HepG2 (cell line): Measurements from ENCODE around the gene NSD2. TPM values are rescaled to one million over a fixed set of nuclear protein-coding genes. Genes with fewer than 3 reads are reported as not detected.
A peak's percentile ranks its signal among the peaks of the same experiment; 100 is the strongest.

Source experiments
- ATAC-seq: fragments of 200-7000 bp; cut with Tn5 transposase; 3 replicates; pipeline ENCODE4 v1.9.1; 2020; ENCODE audit warnings: mild to moderate bottlenecking, moderate library complexity
- BruUV-seq: library from RNA; stranded (reverse); fragments of 400-500 nt; replicated peaks from 2 replicates; lab custom pipeline; 2021; lab: Mats Ljungman, UMichigan
- CTCF ChIA-PET: fragments of 300-600 bp; formaldehyde crosslinking; extraction: SDS; loops from one replicate; lab custom pipeline; 2021; ENCODE audit warnings: low total read pairs, inconsistent platforms, low intra/inter-chr PET ratio; lab: Yijun Ruan, JAX
- POLR2A ChIA-PET: fragments of 350-600 bp; sonication (Branson Sonifier 250); formaldehyde crosslinking; loops from one replicate; lab custom pipeline; 2020; ENCODE audit warnings: antibody characterized with exemption, inconsistent platforms; lab: Yijun Ruan, JAX
- DNase-seq: peaks from one replicate; pipeline ENCODE4 v3.0.0-alpha.2; 2015; ENCODE audit warnings: low spot score
- FAIRE-seq: peaks from 3 replicates; lab custom pipeline; 2011; peaks lifted over from hg19 to GRCh38; lab: Jason Lieb, UNC
- H2AFZ ChIP-seq: one replicate; pipeline ENCODE4 v1.6.1; 2011; ENCODE audit warnings: low read length, inconsistent platforms
- H3K27ac ChIP-seq: fragments of 300-600 bp; 3 replicates; pipeline ENCODE4 v1.8.0; 2011; ENCODE audit warnings: mixed run types, mild to moderate bottlenecking, mixed read lengths, low read length, inconsistent platforms; ENCODE audit not compliant: insufficient read depth; ENCODE audit errors: extremely low read length
- H3K27me3 ChIP-seq, 2 experiments: fragments of 200-600 bp in 1 of 2; 2 replicates in 1 of 2; 3 replicates in 1 of 2; pipeline versions ENCODE4 v1.6.0 to v1.8.0; 2011; ENCODE audit warnings: low read length in 2 of 2, mild to moderate bottlenecking in 2 of 2, moderate library complexity in 2 of 2, inconsistent platforms in 1 of 2; ENCODE audit not compliant: insufficient read depth in 2 of 2, control insufficient read depth in 1 of 2
- H3K36me3 ChIP-seq, 2 experiments: fragments of 200-600 bp in 1 of 2; replicated peaks in 1 of 2; 2 replicates in 1 of 2; 3 replicates in 1 of 2; pipeline versions ENCODE4 v1.5.1 to v1.8.0; 2011; ENCODE audit warnings: low read length in 2 of 2, inconsistent platforms in 1 of 2; ENCODE audit not compliant: insufficient read depth in 2 of 2, control insufficient read depth in 1 of 2
- H3K4me1 ChIP-seq: 2 replicates; pipeline ENCODE4 v1.5.1; 2012; ENCODE audit warnings: low read length, inconsistent platforms; ENCODE audit not compliant: insufficient read depth
- H3K4me2 ChIP-seq: 2 replicates; pipeline ENCODE4 v1.6.0; 2011; ENCODE audit warnings: low read depth, low read length, inconsistent platforms
- H3K4me3 ChIP-seq, 3 experiments: fragments of 200-600 bp in 1 of 3; sonication (generic), shearing (Covaris generic) in 1 of 3; replicated peaks in 1 of 3; 2 replicates each; pipeline ENCODE4 v1.5.1; 2011 to 2016; ENCODE audit warnings: low read length in 3 of 3, inconsistent platforms in 2 of 3, low read depth in 2 of 3, mild to moderate bottlenecking in 2 of 3, control low read depth in 1 of 3, mixed read lengths in 1 of 3; ENCODE audit not compliant: insufficient read depth in 1 of 3
- H3K79me2 ChIP-seq: one replicate; pipeline ENCODE4 v1.6.1; 2011; ENCODE audit warnings: low read length, inconsistent platforms; ENCODE audit not compliant: insufficient read depth
- H3K9ac ChIP-seq: 2 replicates; pipeline ENCODE4 v1.6.0; 2011; ENCODE audit warnings: mild to moderate bottlenecking, low read depth, low read length, inconsistent platforms; ENCODE audit not compliant: insufficient read depth
- H3K9me3 ChIP-seq: 2 replicates; pipeline ENCODE4 v1.5.1; 2012; ENCODE audit warnings: mild to moderate bottlenecking, low read length
- H4K20me1 ChIP-seq: 2 replicates; pipeline ENCODE4 v1.6.0; 2011; ENCODE audit warnings: inconsistent platforms, mild to moderate bottlenecking, low read length, moderate library complexity; ENCODE audit not compliant: insufficient read depth
- AGO2 ChIP-seq: fragments of 200-400 bp; formaldehyde crosslinking; optimal IDR thresholded peaks from 2 replicates; pipeline ENCODE3; 2017; ENCODE audit warnings: mild to moderate bottlenecking, low read depth, low read length, moderate library complexity
- MTERF4 ChIP-seq: sonication (generic); formaldehyde crosslinking; IDR thresholded peaks from 2 replicates; pipeline ENCODE4 v1.8.0; 2023; ENCODE audit warnings: mild to moderate bottlenecking, missing genetic modification reagents
- PATZ1 ChIP-seq: sonication (generic); formaldehyde crosslinking; IDR thresholded peaks from 2 replicates; pipeline ENCODE4 v1.4.0; 2020; ENCODE audit warnings: missing genetic modification reagents
- SAP130 ChIP-seq: IDR thresholded peaks from 2 replicates; pipeline ENCODE4 v1.6.1; 2016; ENCODE audit warnings: low read depth
- ZNF589 ChIP-seq: sonication (generic); formaldehyde crosslinking; conservative IDR thresholded peaks from 2 replicates; pipeline ENCODE4 v1.8.0; 2022; ENCODE audit warnings: mild to moderate bottlenecking, moderate library complexity, missing genetic modification reagents
- WGBS: methylation state at CpG from one replicate; pipeline ENCODE4 v1.1.6; 2017; ENCODE audit warnings: low lambda C conversion rate; 5-methylcytosine and 5-hydroxymethylcytosine counted together
- in situ Hi-C: cut with HindIII; loops from 2 replicates; pipeline ENCODE4 v1.10.0; 2017; ENCODE audit warnings: low pct_unique_long_range_greater_than_20kb; ENCODE audit not compliant: extremely low pct_ligation_motif_present
- intact Hi-C: fragments of 100-400 bp; cut with micrococcal nuclease; formaldehyde crosslinking; loops from one replicate; pipeline ENCODE4 v1.10.0; 2022; ENCODE audit not compliant: unreplicated experiment
- polyA plus RNA-seq, 8 experiments: library from polyadenylated mRNA; depleted of rRNA in 3 of 8; stranded (reverse) in 7 of 8; unstranded in 1 of 8; fragments of >200 nt; fragmentation: Illumina TruSeq in 4 of 8; extraction: Trizol in 4 of 8; gene quantifications; 2 replicates each; pipeline versions ENCODE4 v1.2.1 to v1.2.3, GENCODE V29; 2011 to 2016; ENCODE audit warnings: low read depth in 4 of 8, missing spikeins in 1 of 8, mixed read lengths in 1 of 8; ENCODE audit not compliant: insufficient read depth in 1 of 8
- total RNA-seq, 5 experiments: library from RNA; depleted of rRNA; stranded (reverse); fragments of >200 nt; fragmentation: Illumina TruSeq; extraction: Trizol; gene quantifications; 2 replicates each; pipeline ENCODE4 v1.2.3, GENCODE V29; 2016; ENCODE audit warnings: low read depth in 1 of 5
- TF ChIP-seq, protein P1 (sequence below): sonication (generic); formaldehyde crosslinking; IDR thresholded peaks from 2 replicates; pipeline ENCODE4 v1.4.0; 2020; ENCODE audit warnings: missing genetic modification reagents, borderline replicate concordance

NSD2 gene
- total and polyA plus RNA-seq, 2 of the 13 experiments (the other 11 are each of a cell fraction or from before 2014, with no cell fraction given) = 22.0 to 65.9 TPM

GRCh38 chr4:1870578-1871443, at the start of gene NSD2 (continued):
- TF ChIP-seq, protein P1, sequence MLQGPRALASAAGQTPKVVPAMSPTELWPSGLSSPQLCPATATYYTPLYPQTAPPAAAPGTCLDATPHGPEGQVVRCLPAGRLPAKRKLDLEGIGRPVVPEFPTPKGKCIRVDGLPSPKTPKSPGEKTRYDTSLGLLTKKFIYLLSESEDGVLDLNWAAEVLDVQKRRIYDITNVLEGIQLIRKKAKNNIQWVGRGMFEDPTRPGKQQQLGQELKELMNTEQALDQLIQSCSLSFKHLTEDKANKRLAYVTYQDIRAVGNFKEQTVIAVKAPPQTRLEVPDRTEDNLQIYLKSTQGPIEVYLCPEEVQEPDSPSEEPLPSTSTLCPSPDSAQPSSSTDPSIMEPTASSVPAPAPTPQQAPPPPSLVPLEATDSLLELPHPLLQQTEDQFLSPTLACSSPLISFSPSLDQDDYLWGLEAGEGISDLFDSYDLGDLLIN (CRISPR knock-in tag) = peak; percentile 71; the same call in 1 of the 2 replicates
- TF ChIP-seq MTERF4 (CRISPR knock-in tag) (0 out of 2 replicates have a peak, but pooled peaks have one; percentile 52), PATZ1 (CRISPR knock-in tag) (peak; percentile 60)

DNA sequence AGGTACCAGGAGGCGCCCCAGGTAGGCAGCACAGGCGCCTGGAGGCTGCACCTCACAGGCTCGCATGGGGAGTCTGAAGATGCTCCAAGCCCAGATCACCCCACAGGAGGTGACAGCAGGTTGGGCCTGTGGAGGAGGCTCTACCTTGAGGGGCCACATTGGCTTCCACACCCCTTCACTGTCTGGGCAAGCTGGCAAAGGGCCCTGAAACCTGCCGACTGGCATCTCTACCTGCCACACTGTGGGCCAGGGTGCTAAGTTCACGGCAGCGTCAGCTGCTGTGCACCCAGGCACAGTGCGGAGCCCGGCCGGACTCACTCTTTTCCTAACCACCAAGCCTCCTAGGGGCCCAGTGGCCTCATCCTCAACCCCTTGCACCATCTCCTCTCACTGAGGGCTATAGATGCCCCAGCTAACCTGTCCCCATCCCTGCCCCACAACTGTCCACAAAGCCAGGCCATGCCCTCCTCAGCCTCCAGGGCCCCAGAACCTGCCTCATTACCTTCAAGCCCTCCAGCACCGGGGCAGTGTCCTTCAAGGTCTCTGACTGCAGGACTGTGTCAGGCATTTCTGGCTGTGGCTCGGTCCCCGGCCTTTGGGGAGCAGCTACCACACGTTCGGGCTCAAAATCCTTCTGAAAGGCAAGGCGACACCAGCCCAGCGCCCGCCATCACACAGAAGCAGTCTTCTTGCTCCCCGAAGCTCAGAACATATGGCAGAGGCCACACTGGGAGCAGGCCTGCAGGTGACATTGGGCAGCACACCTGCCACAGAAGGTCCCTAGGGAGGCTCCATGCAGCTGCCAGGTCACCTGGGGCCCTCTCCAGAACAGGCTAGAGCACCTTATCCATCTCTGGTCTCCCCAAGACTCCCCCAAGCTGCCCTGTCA, 49.3 kb upstream of the NSD2 start:
- FAIRE-seq (no peak), DNase-seq (no peak), ATAC-seq (no peak)
- Histone ChIP-seq H3K9me3 (no peaks in the 10 kb centered on the region), H3K4me2 (no peak overlapping the region), H3K4me3 (no peak overlapping the region), H3K79me2 (no peaks in the 10 kb centered on the region), H3K27me3 (no peaks in the 10 kb centered on the region), H3K36me3 (peaks cover 29 to 59% of the 10 kb centered on the region in 2 experiments), H2AFZ (no peak overlapping the region), H3K27ac (no peak overlapping the region), H4K20me1 (no peaks in the 10 kb centered on the region), H3K9ac (no peak overlapping the region), H3K4me1 (peaks cover 13% of the 10 kb centered on the region)
- ChIA-PET POLR2A (no interaction called here), CTCF (no interaction called here)
- intact Hi-C loops (no loop called here), in situ Hi-C loops (no loop called here)
- BruUV-seq = no TSS peak
- TF ChIP-seq SAP130 (CRISPR knock-in tag) (no peak), ZNF589 (CRISPR knock-in tag) (no peak), AGO2 (peak; percentile 13)
- WGBS = 97% methylated on average over 8 of the region's 18 CpGs
